Ureter (tissue), 1 donor: Measurements from ENCODE around the gene FAM90A1. TPM values are rescaled to one million over a fixed set of nuclear protein-coding genes. Genes with fewer than 3 reads are reported as not detected.
"Not testable (repeated sequence)": the region's sequence is repeated elsewhere in the genome, so short reads cannot be mapped to it uniquely, and the experiment has no call there.

Experiments used
- DNase-seq: peaks from one replicate; pipeline ENCODE4 v3.0.0-alpha.2; 2020; ENCODE audit warnings: low spot score
- total RNA-seq: library from RNA; stranded (reverse); gene quantifications from one replicate; pipeline ENCODE4 v1.2.4, GENCODE V29; 2023
- donor health status: DM: yes; HTN: yes; CAD: no.

The FAM90A1 gene
- total RNA-seq = 0.65 TPM

GRCh38 chr12:8226992-8227731 lies at the start of gene FAM90A1:
TSS of gene FAM90A1 (minus strand) at chr12:8227618. CDS start at chr12:8224832, 2,786 bp downstream.
- DNase-seq = peak; percentile 60

GRCh38 chr12:8276397-8276796 lies 49.0 kb upstream of the FAM90A1 start:
- not testable (repeated sequence) for DNase-seq

GRCh38 chr12:8266706-8267105 lies 39.3 kb upstream of the FAM90A1 start:
- DNase-seq = not testable (repeated sequence)

- not testable (repeated sequence) for DNase-seq
Measured at GRCh38 chr12:8264236-8264635, 36.8 kb upstream of the FAM90A1 start.

GRCh38 chr12:8261111-8261554 lies 33.7 kb upstream of the FAM90A1 start:
- DNase-seq = not testable (repeated sequence)

GRCh38 chr12:8256356-8256755 lies 28.9 kb upstream of the FAM90A1 start:
- not testable (repeated sequence) for DNase-seq

GRCh38 chr12:8254705-8255104 lies 27.3 kb upstream of the FAM90A1 start:
- DNase-seq = not testable (repeated sequence)

GRCh38 chr12:8252056-8252818 lies 24.8 kb upstream of the FAM90A1 start:
- not testable (repeated sequence) for DNase-seq

GRCh38 chr12:8251616-8252015 lies 24.2 kb upstream of the FAM90A1 start:
- not testable (repeated sequence) for DNase-seq

- not testable (repeated sequence) for DNase-seq
Measured at GRCh38 chr12:8246941-8247535, 19.6 kb upstream of the FAM90A1 start.

GRCh38 chr12:8243682-8244161 lies 16.3 kb upstream of the FAM90A1 start:
- DNase-seq = not testable (repeated sequence)

GRCh38 chr12:8242880-8243681 lies 15.7 kb upstream of the FAM90A1 start:
- DNase-seq = peak; percentile 99

GRCh38 chr12:8242622-8242879 lies 15.1 kb upstream of the FAM90A1 start:
- DNase-seq = not testable (repeated sequence)

- not testable (repeated sequence) for DNase-seq
Measured at GRCh38 chr12:8241917-8242621, 14.7 kb upstream of the FAM90A1 start.

- DNase-seq = not testable (repeated sequence)
Measured at GRCh38 chr12:8240340-8241114, 13.1 kb upstream of the FAM90A1 start.

- not testable (repeated sequence) for DNase-seq
Measured at GRCh38 chr12:8237031-8237430, 9.6 kb upstream of the FAM90A1 start.

- not testable (repeated sequence) for DNase-seq
Measured at GRCh38 chr12:8235316-8236157, 8.1 kb upstream of the FAM90A1 start.

GRCh38 chr12:8234746-8235145 lies 7.3 kb upstream of the FAM90A1 start:
- not testable (repeated sequence) for DNase-seq

- DNase-seq = not testable (repeated sequence)
Measured at GRCh38 chr12:8233935-8234495, 6.6 kb upstream of the FAM90A1 start.
